NB4 (cell line): ENCODE measurements around the gene OPALIN.

Experiments used
- CTCF ChIP-seq: IDR thresholded peaks from one replicate; pipeline ENCODE4 v1.5.1; 2012; ENCODE audit warnings: low read depth, low read length
- POLR2A ChIP-seq: IDR thresholded peaks from 2 replicates; pipeline ENCODE4 v1.6.1; 2011; ENCODE audit warnings: mild to moderate bottlenecking; ENCODE audit not compliant: insufficient read length; ENCODE audit errors: extremely low read depth

GRCh38 chr10:96390460-96390864 is 31.7 kb upstream of the OPALIN start:
- TF ChIP-seq CTCF (no peak), POLR2A (no peak)
